ACC112 (cell line): ENCODE results near the gene PAGE2B.
A peak's percentile ranks its signal among the peaks of the same experiment; 100 is the strongest.
"Not testable (repeated sequence)": the region's sequence is repeated elsewhere in the genome, so short reads cannot be mapped to it uniquely, and the experiment has no call there.

Experiments used
- H2AFZ ChIP-seq: fragments of 200-600 bp; sonication (generic); one replicate; pipeline ENCODE4 v1.6.0; 2017; ENCODE audit warnings: antibody characterized with exemption, low read length; ENCODE audit not compliant: unreplicated experiment
- H3K27ac ChIP-seq: fragments of 200-600 bp; sonication (generic); 2 replicates; pipeline ENCODE4 v1.5.1; 2014; ENCODE audit warnings: low read depth, mild to moderate bottlenecking, antibody characterized with exemption, low read length, moderate library complexity
- H3K27me3 ChIP-seq: fragments of 200-600 bp; sonication (generic); 2 replicates; pipeline ENCODE4 v1.6.1; 2014; ENCODE audit warnings: mild to moderate bottlenecking, antibody characterized with exemption, low read length, moderate library complexity, mixed read lengths; ENCODE audit not compliant: insufficient read depth
- H3K36me3 ChIP-seq: fragments of 200-600 bp; sonication (generic); 2 replicates; pipeline ENCODE4 v1.6.1; 2016; ENCODE audit warnings: mild to moderate bottlenecking, antibody characterized with exemption, low read length, moderate library complexity, mixed read lengths; ENCODE audit not compliant: insufficient read depth
- H3K4me1 ChIP-seq: fragments of 200-600 bp; sonication (generic); one replicate; pipeline ENCODE4 v1.6.1; 2016; ENCODE audit warnings: low read length, mixed read lengths; ENCODE audit not compliant: insufficient read depth, unreplicated experiment, control insufficient read depth
- H3K4me3 ChIP-seq: fragments of 200-600 bp; sonication (generic); 2 replicates; pipeline ENCODE4 v1.5.1; 2014; ENCODE audit warnings: mild to moderate bottlenecking, low read depth, low read length
- H3K79me2 ChIP-seq: fragments of 200-600 bp; sonication (generic); one replicate; pipeline ENCODE4 v1.6.0; 2016; ENCODE audit warnings: low read length; ENCODE audit not compliant: control insufficient read depth, unreplicated experiment, insufficient read depth

PAGE2B gene

GRCh38 chrX:55050599-55050998 is 24.2 kb upstream of the PAGE2B start:
- H3K27me3 ChIP-seq, H3K27ac ChIP-seq, H3K4me1 ChIP-seq, H2AFZ ChIP-seq, H3K36me3 ChIP-seq, H3K4me3 ChIP-seq, H3K79me2 ChIP-seq: not testable (repeated sequence)

- Histone ChIP-seq H3K36me3 (no peaks in the 10 kb centered on the region), H3K27me3 (0 out of 2 replicates have a peak, but pooled peaks cover 3% of the 10 kb centered on the region), H3K27ac (no peak overlapping the region), H3K79me2 (no peaks in the 10 kb centered on the region), H3K4me3 (peak overlapping the region; percentile 47; the same call in 1 of the 2 replicates), H2AFZ (no peak overlapping the region), H3K4me1 (no peaks in the 10 kb centered on the region)
Observed at GRCh38 chrX:55056820-55057674, 17.8 kb upstream of the PAGE2B start.

GRCh38 chrX:55057675-55058249 is 17.1 kb upstream of the PAGE2B start:
- Histone ChIP-seq H3K27ac (no peak overlapping the region), H3K79me2 (no peaks in the 10 kb centered on the region), H2AFZ (no peak overlapping the region), H3K4me3 (peak overlapping the region; percentile 47; the same call in 1 of the 2 replicates), H3K36me3 (no peaks in the 10 kb centered on the region), H3K4me1 (no peaks in the 10 kb centered on the region), H3K27me3 (0 out of 2 replicates have a peak, but pooled peaks cover 3% of the 10 kb centered on the region)

GRCh38 chrX:55067180-55067579 is 7.7 kb upstream of the PAGE2B start:
- not testable (repeated sequence) for H3K27me3 ChIP-seq, H3K4me3 ChIP-seq, H3K36me3 ChIP-seq, H3K27ac ChIP-seq, H2AFZ ChIP-seq, H3K79me2 ChIP-seq, H3K4me1 ChIP-seq

- Histone ChIP-seq H2AFZ (no peak overlapping the region), H3K36me3 (no peaks in the 10 kb centered on the region), H3K27ac (no peak overlapping the region), H3K4me3 (no peak overlapping the region), H3K4me1 (no peaks in the 10 kb centered on the region), H3K79me2 (no peaks in the 10 kb centered on the region), H3K27me3 (no peaks in the 10 kb centered on the region)
Observed at GRCh38 chrX:55072286-55072685, 2.5 kb upstream of the PAGE2B start.

- H3K27ac ChIP-seq, result no peak within 1 kb of the TSS
- no peak within 1 kb of the TSS for H2AFZ ChIP-seq
- H3K4me1 ChIP-seq, result no peaks in the 10 kb centered on the region
- no peaks in the 10 kb centered on the region for H3K36me3 ChIP-seq
- no peaks in the 10 kb centered on the region for H3K27me3 ChIP-seq
- no peaks in the 10 kb centered on the region for H3K79me2 ChIP-seq
- H3K4me3 ChIP-seq, result no peak within 1 kb of the TSS
Observed at GRCh38 chrX:55088795-55089489, 14.1 kb downstream of the PAGE2B start, which contains the start of gene PAGE2. PAGE2 (plus strand) TSS chrX:55089018; CDS start chrX:55090021, 1,003 bp downstream.

- Histone ChIP-seq H3K4me3 (no peak overlapping the region), H3K27ac (no peak overlapping the region), H2AFZ (no peak overlapping the region), H3K36me3 (no peaks in the 10 kb centered on the region), H3K4me1 (no peaks in the 10 kb centered on the region), H3K79me2 (no peaks in the 10 kb centered on the region), H3K27me3 (no peaks in the 10 kb centered on the region)
Observed at GRCh38 chrX:55098691-55099090, 23.9 kb downstream of the PAGE2B start.

- H3K36me3 ChIP-seq, result no peaks in the 10 kb centered on the region
- H3K4me1 ChIP-seq, result no peaks in the 10 kb centered on the region
- no peak overlapping the region for H2AFZ ChIP-seq
- no peaks in the 10 kb centered on the region for H3K79me2 ChIP-seq
- H3K27ac ChIP-seq, result no peak overlapping the region
- H3K27me3 ChIP-seq, result no peaks in the 10 kb centered on the region
- H3K4me3 ChIP-seq, result no peak overlapping the region
Observed at GRCh38 chrX:55099162-55099561, 24.3 kb downstream of the PAGE2B start.

- H3K4me3 ChIP-seq, result no peak overlapping the region
- H3K36me3 ChIP-seq, result no peaks in the 10 kb centered on the region
- H3K27me3 ChIP-seq, result no peaks in the 10 kb centered on the region
- no peak overlapping the region for H2AFZ ChIP-seq
- no peaks in the 10 kb centered on the region for H3K79me2 ChIP-seq
- H3K4me1 ChIP-seq, result no peaks in the 10 kb centered on the region
- no peak overlapping the region for H3K27ac ChIP-seq
Observed at GRCh38 chrX:55102754-55103153, 27.9 kb downstream of the PAGE2B start.

GRCh38 chrX:55107262-55107661 is 32.4 kb downstream of the PAGE2B start:
- no peak overlapping the region for H2AFZ ChIP-seq
- H3K4me3 ChIP-seq, result no peak overlapping the region
- no peaks in the 10 kb centered on the region for H3K27me3 ChIP-seq
- no peaks in the 10 kb centered on the region for H3K4me1 ChIP-seq
- H3K27ac ChIP-seq, result no peak overlapping the region
- no peaks in the 10 kb centered on the region for H3K36me3 ChIP-seq
- H3K79me2 ChIP-seq, result no peaks in the 10 kb centered on the region
